ENCODE measurements around the gene P2RX6. TPM values are rescaled to one million over a fixed set of nuclear protein-coding genes. Genes with fewer than 3 reads are reported as not detected.

Gene P2RX6
- total RNA-seq, 4 donors from 2014 or later, result 0.76 to 1.5 (median 1.2) TPM; not detected in 1

GRCh38 chr22:21042978-21043859 lies 28.3 kb downstream of the P2RX6 start:
- no peak for TF ChIP-seq POLR2A (IDR thresholded peaks at IDR 0.05)
- TF ChIP-seq CTCF (IDR thresholded peaks at IDR 0.05), result no peak
- no peak overlapping the region for H3K4me3 ChIP-seq
- H3K9me3 ChIP-seq, result no peaks in the 10 kb centered on the region
- H3K4me1 ChIP-seq, result no peaks in the 10 kb centered on the region
- H3K36me3 ChIP-seq, result no peaks in the 10 kb centered on the region
- DNase-seq, result no peak
- no peaks in the 10 kb centered on the region for H3K27me3 ChIP-seq
- no peak overlapping the region for H3K27ac ChIP-seq
- intact Hi-C loops (cut with DNase I; ENCODE audit: low total_unique reads), result no loop called here

- Histone ChIP-seq H3K36me3 (no peaks in the 10 kb centered on the region), H3K4me3 (no peak overlapping the region), H3K27ac (no peak overlapping the region), H3K27me3 (no peaks in the 10 kb centered on the region), H3K4me1 (no peaks in the 10 kb centered on the region), H3K9me3 (no peaks in the 10 kb centered on the region)
- no peak for DNase-seq
- intact Hi-C loops (cut with DNase I; ENCODE audit: low total_unique reads), result no loop called here
- TF ChIP-seq CTCF (IDR thresholded peaks at IDR 0.05), result no peak
- no peak for TF ChIP-seq POLR2A (IDR thresholded peaks at IDR 0.05)
These were observed 29.0 kb downstream of the P2RX6 start for GRCh38 chr22:21043860-21044535.

GRCh38 chr22:21044931-21045584 lies 30.1 kb downstream of the P2RX6 start:
- intact Hi-C loops (cut with DNase I; ENCODE audit: low total_unique reads), result no loop called here
- TF ChIP-seq CTCF (IDR thresholded peaks at IDR 0.05), result no peak
- TF ChIP-seq POLR2A (IDR thresholded peaks at IDR 0.05), result no peak
- no peak overlapping the region for H3K27ac ChIP-seq

GRCh38 chr22:21045585-21046294 lies 30.8 kb downstream of the P2RX6 start, which contains the start of gene LRRC74B:
TSS of gene LRRC74B (plus strand) at chr22:21045946. CDS start at chr22:21045987, 41 bp downstream.
- intact Hi-C loops (cut with DNase I; ENCODE audit: low total_unique reads), result no loop called here
- H3K9me3 ChIP-seq, result no peaks in the 10 kb centered on the region
- no peak for TF ChIP-seq CTCF (IDR thresholded peaks at IDR 0.05)
- no peak for TF ChIP-seq POLR2A (IDR thresholded peaks at IDR 0.05)
- peak; percentile 88 to 92 for DNase-seq
- no peaks in the 10 kb centered on the region for H3K36me3 ChIP-seq
- H3K27me3 ChIP-seq, result no peaks in the 10 kb centered on the region
- H3K4me1 ChIP-seq, result no peaks in the 10 kb centered on the region
- H3K4me3 ChIP-seq, result peak within 1 kb of the TSS; percentile 35 to 39
- peak within 1 kb of the TSS in 1 of 2 donors; percentile 54 for H3K27ac ChIP-seq

More at GRCh38 chr22:21044931-21045584, 30.1 kb downstream of the P2RX6 start:
- Histone ChIP-seq H3K36me3 (no peaks in the 10 kb centered on the region), H3K9me3 (no peaks in the 10 kb centered on the region), H3K27me3 (no peaks in the 10 kb centered on the region), H3K4me3 (peak overlapping the region; percentile 35 to 39), H3K4me1 (no peaks in the 10 kb centered on the region)
- DNase-seq, result no peak

Measured in uterus (tissue), 4 donors.